Measurements from ENCODE around the gene NSG1.

Gene NSG1

GRCh38 chr4:4396628-4397440 is 9.9 kb downstream of the NSG1 start:
- DNase-seq, result no peak

GRCh38 chr4:4397441-4397819 is 10.5 kb downstream of the NSG1 start:
- no peak for DNase-seq

- no peak for DNase-seq
These were observed 11.5 kb downstream of the NSG1 start for GRCh38 chr4:4398430-4398829.

GRCh38 chr4:4401036-4401435 is 14.1 kb downstream of the NSG1 start:
- DNase-seq, result no peak

- DNase-seq, result no peak
These were observed 16.1 kb downstream of the NSG1 start for GRCh38 chr4:4402966-4403365.

DNA sequence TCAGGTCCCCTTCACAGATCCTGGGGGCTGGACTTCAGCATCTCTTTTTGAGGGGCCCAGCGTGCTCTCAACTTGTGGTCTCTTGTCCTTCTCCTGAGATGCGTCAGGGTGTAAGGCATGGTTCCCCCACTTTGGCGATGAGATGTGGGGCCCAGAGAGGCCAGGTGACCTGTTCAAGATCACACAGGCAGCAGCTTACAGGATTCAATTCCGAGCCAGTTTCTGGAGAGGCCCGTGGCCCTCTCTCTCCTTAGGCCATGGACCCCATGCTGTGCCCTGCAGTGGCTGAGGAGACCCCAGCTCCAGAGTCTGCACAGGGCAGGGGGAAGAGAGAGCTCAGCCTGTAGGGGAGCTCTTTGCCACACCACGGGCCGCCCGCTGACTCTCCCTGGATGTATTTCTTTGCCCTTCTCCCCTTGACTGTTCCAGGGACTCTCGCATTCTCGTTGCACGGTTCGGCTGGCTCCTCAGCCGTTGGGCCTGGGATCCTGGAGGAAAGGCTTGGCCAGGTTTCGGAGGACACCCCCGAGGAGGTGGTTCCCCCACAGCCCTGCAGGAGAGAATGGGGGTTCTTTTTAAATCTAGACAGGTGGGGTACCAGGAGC is 18.6 kb downstream of the NSG1 start:
- no peak for DNase-seq

- no peak for DNase-seq
These were observed 19.8 kb downstream of the NSG1 start for GRCh38 chr4:4406455-4407298.

GRCh38 chr4:4407299-4408131 is 20.6 kb downstream of the NSG1 start:
- DNase-seq, result no peak

GRCh38 chr4:4408132-4408523 is 21.2 kb downstream of the NSG1 start:
- DNase-seq, result no peak

DNA sequence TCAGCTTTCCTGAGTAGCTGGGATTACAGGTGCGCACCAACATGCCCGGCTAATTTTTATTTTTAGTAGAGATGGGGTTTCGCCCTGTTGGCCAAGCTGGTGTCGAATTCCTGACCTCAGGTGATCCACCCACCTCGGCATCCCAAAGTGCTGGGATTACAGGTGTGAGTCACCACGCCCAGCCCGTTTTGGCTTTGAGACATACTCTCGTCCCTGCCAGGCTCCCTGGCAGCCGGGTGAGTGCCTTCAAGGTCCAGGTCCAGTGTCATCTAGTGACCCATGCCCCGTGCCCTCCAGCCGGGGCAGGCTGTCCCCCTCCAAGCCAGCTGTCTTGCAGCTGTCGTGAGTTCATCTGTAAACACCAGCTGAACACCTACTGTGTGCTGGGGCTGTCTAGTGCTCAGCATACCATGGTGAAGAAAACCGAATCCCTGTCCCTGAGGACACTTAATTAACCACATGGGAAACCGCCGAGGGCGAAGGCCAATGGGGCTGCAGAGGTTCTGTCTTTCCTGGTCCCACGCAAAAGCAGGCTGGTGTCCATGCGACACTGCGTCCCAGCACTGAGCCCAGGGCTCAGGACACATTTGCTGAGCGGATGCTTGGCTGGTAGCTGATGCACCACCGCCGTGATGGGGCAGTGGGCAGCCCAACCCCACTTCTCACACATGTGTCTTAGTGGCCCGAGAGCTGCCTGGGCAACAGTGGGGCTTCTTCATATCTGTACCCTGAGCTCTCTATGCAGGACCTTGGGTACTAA is 21.9 kb downstream of the NSG1 start:
- DNase-seq, result no peak

DNA sequence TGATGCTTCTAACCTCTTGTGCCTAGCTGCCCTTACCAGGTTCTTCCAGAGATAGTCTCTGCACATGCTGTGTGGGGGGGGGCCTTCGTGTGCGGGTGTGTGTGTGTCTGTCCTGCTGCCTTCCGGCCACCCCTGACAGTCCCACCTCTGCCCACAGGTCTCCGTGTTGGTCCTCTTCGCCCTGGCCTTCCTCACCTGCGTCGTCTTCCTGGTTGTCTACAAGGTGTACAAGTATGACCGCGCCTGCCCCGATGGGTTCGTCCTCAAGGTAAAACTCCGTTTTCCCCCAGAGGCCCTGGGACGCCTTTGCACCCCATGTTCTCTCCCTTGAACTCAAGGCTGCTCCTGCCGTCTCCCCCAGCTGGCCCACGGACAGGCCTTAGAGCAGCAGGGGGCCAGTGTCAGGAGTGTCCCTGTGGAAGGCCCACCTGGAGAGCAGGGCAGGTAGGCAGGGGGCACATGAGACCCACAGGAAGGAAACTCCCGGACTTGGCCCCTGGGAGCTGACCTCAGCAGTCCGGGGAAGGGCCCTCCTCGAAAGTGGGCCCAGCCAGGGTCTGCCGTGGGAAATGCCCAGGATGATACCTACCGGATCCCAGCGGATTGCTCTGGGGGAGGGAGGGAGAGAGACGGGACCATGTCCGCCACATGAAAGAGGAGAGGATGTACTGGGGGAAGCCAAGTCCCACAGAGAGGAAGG is 22.7 kb downstream of the NSG1 start:
- DNase-seq, result no peak

GRCh38 chr4:4410271-4410670 is 23.4 kb downstream of the NSG1 start:
- DNase-seq, result no peak

DNA sequence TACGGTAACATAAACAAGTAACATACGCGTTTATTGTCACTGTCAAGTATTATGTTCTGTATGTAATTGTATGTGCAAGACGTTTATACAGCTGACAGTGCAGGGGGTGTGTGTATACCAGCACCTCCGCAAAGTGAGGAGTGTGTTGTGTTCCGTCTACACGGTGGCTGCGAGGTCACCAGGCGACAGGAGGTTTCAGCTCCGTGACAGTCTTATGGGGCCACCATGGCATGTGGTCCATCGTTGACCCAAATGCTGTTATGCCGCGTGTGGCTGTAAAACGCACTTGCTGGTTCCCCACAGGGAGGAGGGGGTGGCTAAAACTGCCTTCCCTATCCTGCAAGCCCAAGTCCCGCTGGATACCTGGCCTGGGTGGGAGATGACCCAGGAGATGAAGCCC is 25.0 kb downstream of the NSG1 start:
- DNase-seq, result no peak

- DNase-seq, result no peak
These were observed 25.9 kb downstream of the NSG1 start for GRCh38 chr4:4412641-4413372.

- DNase-seq, result no peak
These were observed 26.4 kb downstream of the NSG1 start for GRCh38 chr4:4413373-4413725.

DNA sequence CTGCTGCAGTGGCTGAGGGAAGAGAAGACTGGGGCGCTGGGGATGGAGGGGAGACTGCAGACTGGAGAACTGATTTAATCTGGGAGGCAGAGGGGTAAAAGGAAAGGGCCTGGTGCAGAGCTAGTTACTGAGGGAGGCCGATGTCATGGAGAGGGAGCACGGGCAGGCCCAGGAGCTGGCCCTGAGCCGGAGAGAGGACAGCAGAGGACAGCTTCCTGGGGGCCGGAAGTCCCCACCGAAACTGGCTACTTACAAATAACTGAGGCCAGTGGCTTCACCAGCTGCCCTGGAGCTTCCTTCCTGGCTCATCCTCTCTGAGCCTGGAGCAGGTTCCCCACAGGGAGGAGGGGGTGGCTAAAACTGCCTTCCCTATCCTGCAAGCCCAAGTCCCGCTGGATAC is 26.9 kb downstream of the NSG1 start:
- no peak for DNase-seq

- DNase-seq, result no peak
These were observed 28.4 kb downstream of the NSG1 start for GRCh38 chr4:4415107-4415805.

DNA sequence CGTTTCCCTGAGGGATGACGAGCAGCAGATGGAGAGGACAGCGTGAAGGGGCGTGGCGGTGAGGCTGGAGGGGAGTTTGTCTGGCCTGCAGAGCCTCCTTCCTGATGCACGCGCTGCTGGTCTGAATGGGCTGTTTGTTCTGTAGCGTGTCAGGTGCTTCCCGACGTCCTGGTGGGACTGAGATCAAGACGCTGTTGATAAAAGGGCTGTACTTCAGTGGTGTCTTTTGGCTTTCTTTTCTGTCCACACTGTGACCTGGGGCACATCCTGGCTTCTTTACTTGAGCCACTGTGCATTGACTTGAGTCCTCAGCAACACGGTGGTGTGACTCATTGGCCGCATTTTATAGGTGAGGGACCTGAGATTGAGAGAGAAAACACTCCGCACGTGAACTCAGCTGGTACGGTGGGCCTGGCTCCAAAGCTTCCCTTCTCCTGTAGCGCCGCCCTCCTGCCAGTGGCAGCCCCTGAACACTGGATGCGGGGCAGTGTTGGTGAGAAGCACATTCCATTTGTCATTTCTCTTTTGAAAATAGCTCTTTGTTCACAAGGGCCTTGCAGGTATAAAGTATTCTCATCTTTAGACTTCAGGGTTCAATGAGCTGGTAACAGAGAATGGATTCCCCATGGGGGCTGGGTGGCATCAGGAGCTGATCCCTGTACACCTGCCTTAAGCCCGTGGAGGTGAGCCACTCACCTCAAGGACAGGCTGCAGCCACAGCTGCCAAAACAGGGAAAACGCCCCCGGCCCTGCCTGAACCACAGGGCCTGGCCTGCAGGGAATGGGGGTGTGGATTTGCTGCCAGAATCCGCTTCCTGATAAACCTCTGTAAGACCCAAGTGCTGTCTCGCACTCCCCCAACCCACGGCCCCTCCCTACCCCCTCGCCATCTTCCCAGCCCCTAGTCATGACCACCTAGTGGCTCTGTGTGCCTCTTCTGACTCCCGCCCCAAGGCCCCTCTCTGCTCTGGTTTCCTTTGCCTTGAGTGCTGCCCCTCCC is 29.2 kb downstream of the NSG1 start:
- DNase-seq, result no peak

DNA sequence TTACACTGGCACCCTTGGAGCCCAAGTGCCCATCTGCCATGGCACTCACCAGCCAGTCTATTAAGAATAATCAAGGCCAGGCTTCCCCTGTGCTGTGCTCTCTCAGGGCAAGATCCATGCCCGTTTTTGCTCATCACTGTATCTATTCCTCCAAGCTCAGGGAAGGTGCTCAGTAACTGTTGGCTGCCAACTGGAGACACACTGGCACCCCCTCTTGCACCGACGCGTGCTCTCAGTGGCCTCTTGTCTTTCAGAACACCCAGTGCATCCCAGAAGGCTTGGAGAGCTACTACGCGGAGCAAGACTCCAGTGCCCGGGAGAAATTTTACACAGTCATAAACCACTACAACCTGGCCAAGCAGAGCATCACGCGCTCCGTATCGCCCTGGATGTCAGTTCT is 30.1 kb downstream of the NSG1 start:
- no peak for DNase-seq
